Mucosa of rectum (tissue), 2 donors: ENCODE measurements around the gene GFOD1.

Experiments
- H3K27ac ChIP-seq, 2 donors: one replicate each; pipeline ENCODE4 v1.7.0; 2013; ENCODE audit warnings: inconsistent platforms in 2 of 2, low read depth in 2 of 2, low read length in 2 of 2
- H3K27me3 ChIP-seq, 2 donors: one replicate each; pipeline ENCODE4 v1.7.0; 2013; ENCODE audit warnings: low read length in 2 of 2; ENCODE audit not compliant: control insufficient read depth in 2 of 2, insufficient read depth in 2 of 2
- H3K36me3 ChIP-seq, 2 donors: one replicate each; pipeline ENCODE4 v1.7.0; 2013; ENCODE audit warnings: low read length in 2 of 2; ENCODE audit not compliant: control insufficient read depth in 2 of 2, insufficient read depth in 2 of 2
- H3K4me1 ChIP-seq, 2 donors: one replicate each; pipeline ENCODE4 v1.7.0; 2013; ENCODE audit warnings: low read length in 2 of 2, mild to moderate bottlenecking in 1 of 2; ENCODE audit not compliant: control insufficient read depth in 2 of 2, insufficient read depth in 2 of 2
- H3K4me3 ChIP-seq, 2 donors: one replicate each; pipeline ENCODE4 v1.7.0; 2013; ENCODE audit warnings: low read length in 2 of 2
- H3K9ac ChIP-seq, 2 donors: one replicate each; pipeline ENCODE4 v1.7.0; 2013; ENCODE audit warnings: low read length in 2 of 2, low read depth in 1 of 2, mild to moderate bottlenecking in 1 of 2
- H3K9me3 ChIP-seq, 2 donors: one replicate each; pipeline ENCODE4 v1.7.0; 2013; ENCODE audit warnings: low read length in 2 of 2; ENCODE audit not compliant: control insufficient read depth in 2 of 2
- donor health status: healthy.
- donor health status: Normal muscosa, but diverticular disease.

The GFOD1 gene

GRCh38 chr6:13417954-13418353, 69.4 kb downstream of the GFOD1 start:
- Histone ChIP-seq H3K9ac (no peak overlapping the region), H3K27me3 (no peaks in the 10 kb centered on the region), H3K9me3 (no peaks in the 10 kb centered on the region), H3K36me3 (no peaks in the 10 kb centered on the region), H3K4me3 (no peak overlapping the region), H3K4me1 (peaks cover 4 to 9% of the 10 kb centered on the region in 2 donors), H3K27ac (no peak overlapping the region)

GRCh38 chr6:13417431-13417830, 70.0 kb downstream of the GFOD1 start:
- H3K9ac ChIP-seq: no peak overlapping the region
- H3K36me3 ChIP-seq: no peaks in the 10 kb centered on the region
- H3K4me1 ChIP-seq: peaks cover under 1 to 9% of the 10 kb centered on the region in 2 donors
- no peak overlapping the region for H3K27ac ChIP-seq
- H3K4me3 ChIP-seq: no peak overlapping the region
- H3K9me3 ChIP-seq: no peaks in the 10 kb centered on the region
- no peaks in the 10 kb centered on the region for H3K27me3 ChIP-seq

GRCh38 chr6:13415283-13415682, 72.1 kb downstream of the GFOD1 start:
- Histone ChIP-seq H3K27me3 (no peaks in the 10 kb centered on the region), H3K27ac (no peak overlapping the region), H3K36me3 (no peaks in the 10 kb centered on the region), H3K9ac (no peak overlapping the region), H3K4me1 (peaks cover 0 to 3% of the 10 kb centered on the region in 2 donors), H3K4me3 (no peak overlapping the region), H3K9me3 (no peaks in the 10 kb centered on the region)

GRCh38 chr6:13413900-13414555, 73.4 kb downstream of the GFOD1 start:
- Histone ChIP-seq H3K36me3 (no peaks in the 10 kb centered on the region), H3K27me3 (no peaks in the 10 kb centered on the region), H3K27ac (no peak overlapping the region), H3K4me3 (no peak overlapping the region), H3K9ac (no peak overlapping the region), H3K9me3 (no peaks in the 10 kb centered on the region), H3K4me1 (peaks cover 0 to 3% of the 10 kb centered on the region in 2 donors)

- Histone ChIP-seq H3K4me1 (peaks cover 0 to 3% of the 10 kb centered on the region in 2 donors), H3K4me3 (no peak overlapping the region), H3K9ac (no peak overlapping the region), H3K36me3 (no peaks in the 10 kb centered on the region), H3K9me3 (no peaks in the 10 kb centered on the region), H3K27me3 (no peaks in the 10 kb centered on the region), H3K27ac (no peak overlapping the region)
Observed at GRCh38 chr6:13413466-13413862, 73.9 kb downstream of the GFOD1 start.

- H3K36me3 ChIP-seq: no peaks in the 10 kb centered on the region
- no peaks in the 10 kb centered on the region for H3K9me3 ChIP-seq
- H3K27me3 ChIP-seq: no peaks in the 10 kb centered on the region
- peaks cover 0 to 3% of the 10 kb centered on the region in 2 donors for H3K4me1 ChIP-seq
- no peak overlapping the region for H3K27ac ChIP-seq
- no peak overlapping the region for H3K4me3 ChIP-seq
- no peak overlapping the region for H3K9ac ChIP-seq
Observed at GRCh38 chr6:13412639-13413465, 74.5 kb downstream of the GFOD1 start.

- no peak overlapping the region for H3K9ac ChIP-seq
- H3K27me3 ChIP-seq: no peaks in the 10 kb centered on the region
- H3K36me3 ChIP-seq: no peaks in the 10 kb centered on the region
- no peaks in the 10 kb centered on the region for H3K9me3 ChIP-seq
- peaks cover 0 to 3% of the 10 kb centered on the region in 2 donors for H3K4me1 ChIP-seq
- H3K27ac ChIP-seq: no peak overlapping the region
- H3K4me3 ChIP-seq: no peak overlapping the region
Observed at GRCh38 chr6:13412211-13412610, 75.2 kb downstream of the GFOD1 start.

GRCh38 chr6:13411484-13411883, 75.9 kb downstream of the GFOD1 start:
- Histone ChIP-seq H3K9ac (no peak overlapping the region), H3K4me1 (peaks cover 0 to 3% of the 10 kb centered on the region in 2 donors)

GRCh38 chr6:13409991-13410390, 77.4 kb downstream of the GFOD1 start:
- Histone ChIP-seq H3K4me3 (no peak overlapping the region), H3K4me1 (peaks cover 0 to 3% of the 10 kb centered on the region in 2 donors), H3K9me3 (no peaks in the 10 kb centered on the region), H3K9ac (no peak overlapping the region), H3K36me3 (no peaks in the 10 kb centered on the region), H3K27me3 (no peaks in the 10 kb centered on the region), H3K27ac (no peak overlapping the region)

More at GRCh38 chr6:13411484-13411883, 75.9 kb downstream of the GFOD1 start:
- no peak overlapping the region for H3K27ac ChIP-seq
- H3K36me3 ChIP-seq: no peaks in the 10 kb centered on the region
- no peaks in the 10 kb centered on the region for H3K27me3 ChIP-seq
- no peaks in the 10 kb centered on the region for H3K9me3 ChIP-seq
- H3K4me3 ChIP-seq: no peak overlapping the region
